ENCODE measurements around the gene FOXN4.

The FOXN4 gene

GRCh38 chr12:109253913-109254544, 55.1 kb downstream of the FOXN4 start:
- Mint-ChIP-seq H3K27me3 (ENCODE audit: low read depth) (no peaks in the 10 kb centered on the region), H3K9me3 (peaks cover 32% of the 10 kb centered on the region), H3K4me3 (no peak overlapping the region), H3K27ac (no peak overlapping the region), H3K36me3 (ENCODE audit: low read depth) (peaks cover 28% of the 10 kb centered on the region), H3K4me1 (ENCODE audit: low read depth) (peaks cover 14% of the 10 kb centered on the region)
- DNase-seq (ENCODE audit: low spot score): no peak

GRCh38 chr12:109252799-109253198, 56.3 kb downstream of the FOXN4 start:
- Mint-ChIP-seq H3K27ac (no peak overlapping the region), H3K36me3 (ENCODE audit: low read depth) (peaks cover 28% of the 10 kb centered on the region), H3K9me3 (peaks cover 32% of the 10 kb centered on the region)

GRCh38 chr12:109250523-109250922, 58.6 kb downstream of the FOXN4 start:
- Mint-ChIP-seq H3K4me1 (ENCODE audit: low read depth) (peaks cover 19% of the 10 kb centered on the region), H3K9me3 (peaks cover 31% of the 10 kb centered on the region), H3K4me3 (no peak overlapping the region), H3K36me3 (ENCODE audit: low read depth) (peaks cover 20% of the 10 kb centered on the region), H3K27me3 (ENCODE audit: low read depth) (no peaks in the 10 kb centered on the region), H3K27ac (peak overlapping the region; percentile 0)
- DNase-seq (ENCODE audit: low spot score): no peak

More at GRCh38 chr12:109252799-109253198, 56.3 kb downstream of the FOXN4 start:
- no peak overlapping the region for H3K4me3 Mint-ChIP-seq
- no peak for DNase-seq (ENCODE audit: low spot score)
- H3K4me1 Mint-ChIP-seq (ENCODE audit: low read depth): peaks cover 19% of the 10 kb centered on the region
- H3K27me3 Mint-ChIP-seq (ENCODE audit: low read depth): no peaks in the 10 kb centered on the region

GRCh38 chr12:109247831-109248654, 61.0 kb downstream of the FOXN4 start:
- peaks cover 10% of the 10 kb centered on the region for H3K36me3 Mint-ChIP-seq (ENCODE audit: low read depth)
- H3K27ac Mint-ChIP-seq: no peak overlapping the region
- H3K4me3 Mint-ChIP-seq: no peak overlapping the region
- DNase-seq (ENCODE audit: low spot score): no peak
- H3K9me3 Mint-ChIP-seq: peaks cover 8% of the 10 kb centered on the region
- H3K4me1 Mint-ChIP-seq (ENCODE audit: low read depth): peaks cover 19% of the 10 kb centered on the region
- H3K27me3 Mint-ChIP-seq (ENCODE audit: low read depth): no peaks in the 10 kb centered on the region

DNA sequence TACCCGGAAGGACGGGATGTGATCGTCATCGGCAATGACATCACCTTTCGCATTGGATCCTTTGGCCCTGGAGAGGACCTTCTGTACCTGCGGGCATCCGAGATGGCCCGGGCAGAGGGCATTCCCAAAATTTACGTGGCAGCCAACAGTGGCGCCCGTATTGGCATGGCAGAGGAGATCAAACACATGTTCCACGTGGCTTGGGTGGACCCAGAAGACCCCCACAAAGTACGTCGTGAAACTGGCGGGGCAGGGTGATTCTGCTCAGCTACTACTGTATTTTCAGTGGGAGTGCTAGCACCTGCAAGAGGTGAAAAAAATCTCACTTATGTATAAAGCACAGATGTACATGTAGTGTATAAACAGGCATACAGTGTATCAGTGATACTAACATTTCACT, 62.9 kb downstream of the FOXN4 start:
- Mint-ChIP-seq H3K36me3 (ENCODE audit: low read depth) (peaks cover 11% of the 10 kb centered on the region), H3K4me3 (no peak overlapping the region), H3K27ac (no peak overlapping the region), H3K9me3 (no peaks in the 10 kb centered on the region), H3K4me1 (ENCODE audit: low read depth) (peaks cover 18% of the 10 kb centered on the region), H3K27me3 (ENCODE audit: low read depth) (no peaks in the 10 kb centered on the region)
- DNase-seq (ENCODE audit: low spot score): no peak

DNA sequence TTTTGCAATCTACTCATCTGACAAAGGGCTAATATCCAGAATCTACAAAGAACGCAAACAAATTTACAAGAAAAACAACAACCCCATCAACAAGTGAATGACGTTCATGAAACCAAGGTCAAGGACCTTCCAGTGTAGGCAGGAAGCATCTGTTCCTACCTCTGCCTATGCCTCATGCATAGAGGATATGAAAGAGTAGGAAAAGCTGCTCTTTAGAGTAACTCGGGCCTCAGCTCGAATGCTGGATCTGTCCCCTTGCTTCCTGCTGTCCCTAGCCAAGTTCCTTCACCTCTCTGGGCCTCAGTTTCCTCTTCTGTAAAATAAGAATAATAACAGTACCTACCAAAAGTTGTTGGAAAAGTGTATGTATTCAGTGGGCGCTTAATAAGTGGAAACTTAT, 65.0 kb downstream of the FOXN4 start:
- no peak overlapping the region for H3K4me3 Mint-ChIP-seq
- H3K27me3 Mint-ChIP-seq (ENCODE audit: low read depth): no peaks in the 10 kb centered on the region
- H3K27ac Mint-ChIP-seq: no peak overlapping the region
- peaks cover 6% of the 10 kb centered on the region for H3K4me1 Mint-ChIP-seq (ENCODE audit: low read depth)
- no peaks in the 10 kb centered on the region for H3K9me3 Mint-ChIP-seq
- DNase-seq (ENCODE audit: low spot score): no peak
- peaks cover 14% of the 10 kb centered on the region for H3K36me3 Mint-ChIP-seq (ENCODE audit: low read depth)

- Mint-ChIP-seq H3K4me3 (no peak overlapping the region), H3K27ac (no peak overlapping the region), H3K36me3 (ENCODE audit: low read depth) (peaks cover 15% of the 10 kb centered on the region), H3K4me1 (ENCODE audit: low read depth) (peaks cover 2% of the 10 kb centered on the region), H3K9me3 (no peaks in the 10 kb centered on the region), H3K27me3 (ENCODE audit: low read depth) (no peaks in the 10 kb centered on the region)
- DNase-seq (ENCODE audit: low spot score): no peak
These were observed 67.1 kb downstream of the FOXN4 start for GRCh38 chr12:109241936-109242335.

DNA sequence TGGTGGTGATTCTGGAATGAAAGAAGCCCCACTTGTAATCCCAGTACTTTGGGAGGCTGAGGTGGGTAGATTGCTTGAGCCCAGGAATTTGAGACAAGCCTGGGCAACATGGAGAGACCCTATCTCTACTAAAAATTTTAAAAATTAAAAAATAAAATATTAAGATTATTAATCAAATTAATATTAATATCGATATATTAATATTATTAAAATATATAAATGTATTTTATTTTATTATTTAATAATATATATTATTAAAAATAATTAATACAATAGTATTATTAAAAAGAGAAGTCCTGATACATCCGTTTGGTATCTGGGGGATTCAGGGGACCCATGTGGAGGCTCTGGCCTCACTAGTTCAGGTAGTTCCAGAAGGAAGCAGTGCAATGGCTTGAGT, 68.7 kb downstream of the FOXN4 start:
- Mint-ChIP-seq H3K27ac (no peak overlapping the region), H3K4me3 (no peak overlapping the region), H3K9me3 (no peaks in the 10 kb centered on the region), H3K4me1 (ENCODE audit: low read depth) (peaks cover 2% of the 10 kb centered on the region), H3K36me3 (ENCODE audit: low read depth) (peaks cover 15% of the 10 kb centered on the region), H3K27me3 (ENCODE audit: low read depth) (no peaks in the 10 kb centered on the region)
- DNase-seq (ENCODE audit: low spot score): no peak

- no peaks in the 10 kb centered on the region for H3K9me3 Mint-ChIP-seq
- H3K27me3 Mint-ChIP-seq (ENCODE audit: low read depth): no peaks in the 10 kb centered on the region
- peaks cover 15% of the 10 kb centered on the region for H3K36me3 Mint-ChIP-seq (ENCODE audit: low read depth)
- H3K4me1 Mint-ChIP-seq (ENCODE audit: low read depth): peaks cover 2% of the 10 kb centered on the region
- no peak overlapping the region for H3K27ac Mint-ChIP-seq
- DNase-seq (ENCODE audit: low spot score): no peak
- H3K4me3 Mint-ChIP-seq: no peak overlapping the region
These were observed 69.4 kb downstream of the FOXN4 start for GRCh38 chr12:109239691-109240090.

DNA sequence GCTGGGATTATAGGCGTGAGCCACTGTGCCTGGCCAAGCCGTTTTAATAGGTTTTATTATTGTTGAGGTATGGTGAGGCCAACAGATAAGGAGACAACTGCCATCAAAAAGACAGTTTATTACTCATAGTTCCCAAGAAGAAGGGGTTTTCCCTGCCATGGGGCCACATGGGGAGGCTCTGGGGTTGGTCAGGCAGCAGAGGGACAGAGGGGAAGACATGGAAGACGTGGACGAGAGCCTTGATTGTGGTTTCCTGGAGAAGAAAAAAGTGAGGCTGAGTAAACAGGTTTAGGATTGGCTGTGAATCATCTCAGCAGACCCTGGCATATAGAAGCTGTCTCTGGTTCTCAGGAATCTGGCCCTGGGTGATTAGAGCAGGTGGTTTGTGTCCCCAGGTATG, 69.9 kb downstream of the FOXN4 start:
- no peak overlapping the region for H3K27ac Mint-ChIP-seq

GRCh38 chr12:109236257-109236656, 72.8 kb downstream of the FOXN4 start:
- Mint-ChIP-seq H3K27ac (no peak overlapping the region), H3K4me1 (ENCODE audit: low read depth) (peaks cover 2% of the 10 kb centered on the region), H3K4me3 (no peak overlapping the region), H3K9me3 (no peaks in the 10 kb centered on the region), H3K27me3 (ENCODE audit: low read depth) (no peaks in the 10 kb centered on the region), H3K36me3 (ENCODE audit: low read depth) (peaks cover 6% of the 10 kb centered on the region)
- no peak for DNase-seq (ENCODE audit: low spot score)

More for the DNA sequence above, 69.9 kb downstream of the FOXN4 start:
- Mint-ChIP-seq H3K36me3 (ENCODE audit: low read depth) (peaks cover 14% of the 10 kb centered on the region), H3K27me3 (ENCODE audit: low read depth) (no peaks in the 10 kb centered on the region), H3K4me1 (ENCODE audit: low read depth) (peaks cover 2% of the 10 kb centered on the region), H3K9me3 (no peaks in the 10 kb centered on the region), H3K4me3 (no peak overlapping the region)
- peak; percentile 23 for DNase-seq (ENCODE audit: low spot score)

- H3K27me3 Mint-ChIP-seq (ENCODE audit: low read depth): no peaks in the 10 kb centered on the region
- H3K27ac Mint-ChIP-seq: no peak overlapping the region
- no peak overlapping the region for H3K4me3 Mint-ChIP-seq
- no peaks in the 10 kb centered on the region for H3K9me3 Mint-ChIP-seq
- peaks cover under 1% of the 10 kb centered on the region for H3K4me1 Mint-ChIP-seq (ENCODE audit: low read depth)
- DNase-seq (ENCODE audit: low spot score): no peak
- peaks cover under 1% of the 10 kb centered on the region for H3K36me3 Mint-ChIP-seq (ENCODE audit: low read depth)
These were observed 75.1 kb downstream of the FOXN4 start for GRCh38 chr12:109234012-109234411.

GRCh38 chr12:109232731-109233130, 76.4 kb downstream of the FOXN4 start:
- Mint-ChIP-seq H3K4me3 (no peak overlapping the region), H3K4me1 (ENCODE audit: low read depth) (no peaks in the 10 kb centered on the region), H3K27ac (no peak overlapping the region), H3K36me3 (ENCODE audit: low read depth) (no peaks in the 10 kb centered on the region), H3K9me3 (no peaks in the 10 kb centered on the region), H3K27me3 (ENCODE audit: low read depth) (no peaks in the 10 kb centered on the region)
- no peak for DNase-seq (ENCODE audit: low spot score)

DNA sequence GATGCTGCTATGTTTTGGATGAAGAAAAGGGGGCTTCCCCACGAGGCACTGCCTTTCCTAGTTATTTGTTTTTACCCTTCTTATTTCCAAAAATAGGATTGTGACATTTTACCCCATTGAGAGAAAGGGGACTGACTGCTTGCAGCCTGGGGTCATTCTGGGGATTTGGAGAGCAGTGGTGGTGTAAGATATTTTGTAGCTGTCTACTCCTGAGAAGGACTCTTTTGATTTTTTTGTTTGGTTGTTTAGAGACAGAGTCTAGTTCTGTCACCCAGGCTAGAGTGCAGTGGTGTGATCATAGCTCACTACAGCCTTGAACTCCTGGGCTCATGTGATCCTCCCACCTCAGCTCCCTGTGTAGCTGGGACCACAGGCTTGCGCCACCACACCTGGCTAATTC, 78.9 kb downstream of the FOXN4 start:
- DNase-seq (ENCODE audit: low spot score): no peak
- no peak overlapping the region for H3K27ac Mint-ChIP-seq
- H3K36me3 Mint-ChIP-seq (ENCODE audit: low read depth): no peaks in the 10 kb centered on the region
- H3K4me3 Mint-ChIP-seq: no peak overlapping the region
- no peaks in the 10 kb centered on the region for H3K4me1 Mint-ChIP-seq (ENCODE audit: low read depth)
- no peaks in the 10 kb centered on the region for H3K9me3 Mint-ChIP-seq
- H3K27me3 Mint-ChIP-seq (ENCODE audit: low read depth): no peaks in the 10 kb centered on the region

All from T-helper 2 cell treated with Interferon-gamma antibody and Interleukin-4, amounts not matched to agents 5 μg/mL and 100 μg/mL, for 36 hours (primary cell).